Measurements from ENCODE around the gene MRPL34. TPM values are rescaled to one million over a fixed set of nuclear protein-coding genes. Genes with fewer than 3 reads are reported as not detected.

Gene MRPL34
- total RNA-seq, result 10 to 100 TPM; 81.9 to 94.5 TPM

GRCh38 chr19:17305517-17306284 is at the start of gene MRPL34:
MRPL34 (plus strand) TSS chr19:17305872; CDS start chr19:17305893, 21 bp downstream.

GRCh38 chr19:17264641-17264979 is 41.1 kb upstream of the MRPL34 start, which contains the start of gene USHBP1:
USHBP1 (minus strand) TSS chr19:17264745; CDS start chr19:17264299, 446 bp downstream.

GRCh38 chr19:17266975-17267788 is 38.5 kb upstream of the MRPL34 start, which contains the start of gene BABAM1:
BABAM1 (plus strand) TSS chr19:17267443; CDS start chr19:17268807, 1,364 bp downstream.

GRCh38 chr19:17281391-17282304 is 24.0 kb upstream of the MRPL34 start, which contains the start of gene ANKLE1:
ANKLE1 (plus strand) TSS chr19:17281901; CDS start chr19:17281921, 20 bp downstream.

GRCh38 chr19:17303167-17303939 is 2.3 kb upstream of the MRPL34 start, which contains the start of gene ABHD8:
ABHD8 (minus strand) TSS chr19:17303425; CDS start chr19:17301616, 1,809 bp downstream.

GRCh38 chr19:17309198-17309964 is 3.7 kb downstream of the MRPL34 start, which contains the start of gene DDA1:
DDA1 (plus strand) TSS chr19:17309563; CDS start chr19:17309655, 92 bp downstream.

GRCh38 chr19:17334414-17335409 is 29.0 kb downstream of the MRPL34 start, which contains the start of gene ANO8:
ANO8 (minus strand) TSS chr19:17334855; CDS start chr19:17334670, 185 bp downstream.

GRCh38 chr19:17336872-17337674 is 31.4 kb downstream of the MRPL34 start, which contains the start of gene GTPBP3:
GTPBP3 (plus strand) TSS chr19:17337553; CDS start chr19:17337612, 59 bp downstream.

Other genes with a start within 250 kb of the MRPL34 start
- gene HAUS8, start 230.4 kb upstream of the MRPL34 start, total RNA-seq, result 10 to 100 TPM; 29.1 to 30.9 TPM
- gene MYO9B, start 230.1 kb upstream of the MRPL34 start, total RNA-seq, result 100 to 1,000 TPM; 209 to 213 TPM
- 10 to 100 TPM; 29.3 to 32.3 TPM for gene USE1, start 90.5 kb upstream of the MRPL34 start, total RNA-seq
- 10 to 100 TPM; 29.0 to 32.4 TPM for gene OCEL1, start 79.6 kb upstream of the MRPL34 start, total RNA-seq
- gene NR2F6, start 60.0 kb upstream of the MRPL34 start, total RNA-seq, result 1 to 10 TPM; 7.8 to 9.0 TPM
- under 1 TPM; 0.26 to 0.66 TPM for gene USHBP1, start 41.1 kb upstream of the MRPL34 start, total RNA-seq
- gene BABAM1, start 38.4 kb upstream of the MRPL34 start, total RNA-seq, result 10 to 100 TPM; 97.6 to 98.3 TPM
- gene ANKLE1, start 24.0 kb upstream of the MRPL34 start, total RNA-seq, result 1 to 10 TPM; 7.0 to 8.2 TPM
- 1 to 10 TPM; 9.2 to 9.6 TPM for gene ABHD8, start 2.4 kb upstream of the MRPL34 start, total RNA-seq
- gene DDA1, start 3.7 kb downstream of the MRPL34 start, total RNA-seq, result 10 to 100 TPM; 47.2 to 52.9 TPM
- 10 to 100 TPM; 16.6 to 17.4 TPM for gene ANO8, start 29.0 kb downstream of the MRPL34 start, total RNA-seq
- 10 to 100 TPM; 35.2 to 36.5 TPM for gene GTPBP3, start 31.7 kb downstream of the MRPL34 start, total RNA-seq
- gene PLVAP, start 71.5 kb downstream of the MRPL34 start, total RNA-seq, result under 1 TPM in 1 of 2 experiments, not detected in 1; 0.43 TPM
- gene CCDC194, start 88.3 kb downstream of the MRPL34 start, total RNA-seq, result 1 to 10 TPM; 2.1 to 2.2 TPM
- 100 to 1,000 TPM; 104 to 111 TPM for gene BST2, start 99.8 kb downstream of the MRPL34 start, total RNA-seq
- gene MVB12A, start 114.2 kb downstream of the MRPL34 start, total RNA-seq, result 10 to 100 TPM; 38.8 to 39.2 TPM
- not detected for gene TMEM221, start 142.8 kb downstream of the MRPL34 start, total RNA-seq
- gene NXNL1, start 155.1 kb downstream of the MRPL34 start, total RNA-seq, result not detected
- gene SLC27A1, start 164.7 kb downstream of the MRPL34 start, total RNA-seq, result 1 to 10 TPM; 4.7 to 5.4 TPM
- 100 to 1,000 TPM; 100 to 104 TPM for gene PGLS, start 205.8 kb downstream of the MRPL34 start, total RNA-seq
- 10 to 100 TPM; 52.0 to 54.4 TPM for gene COLGALT1, start 249.8 kb downstream of the MRPL34 start, total RNA-seq

Data from activated naive CD4-positive, alpha-beta T cell treated with anti-CD3 and anti-CD28 coated beads, Interleukin-2, amount 10 ng/mL, durations not matched to agents 5 hours and 36 hours (primary cell).